H1 (cell line): Measurements from ENCODE around the gene XAB2. TPM values are rescaled to one million over a fixed set of nuclear protein-coding genes. Genes with fewer than 3 reads are reported as not detected.
A peak's percentile ranks its signal among the peaks of the same experiment; 100 is the strongest.

Experiments used
- CTCF ChIA-PET: fragments of 300-600 bp; sonication (Branson Sonifier 250); formaldehyde crosslinking; loops from one replicate; lab custom pipeline; 2021; ENCODE audit not compliant: partially characterized antibody; lab: Charles Lee
- POLR2A ChIA-PET: fragments of 300-600 bp; sonication (Branson Sonifier 250); formaldehyde crosslinking; loops from one replicate; lab custom pipeline; 2021; ENCODE audit warnings: inconsistent platforms; ENCODE audit not compliant: partially characterized antibody; lab: Charles Lee
- DNase-seq, 2 experiments: peaks; one replicate each; pipeline versions ENCODE4 v3.0.0 to v3.0.0-alpha.2; 2010 to 2022; ENCODE audit warnings: low spot score in 2 of 2, low read depth in 1 of 2, mixed read lengths in 1 of 2
- FAIRE-seq: peaks from 2 replicates; lab custom pipeline; 2011; peaks lifted over from hg19 to GRCh38; lab: Jason Lieb, UNC
- H2AFZ ChIP-seq: 2 replicates; pipeline ENCODE4 v1.8.1; 2012; ENCODE audit warnings: low read length, inconsistent platforms
- H2AK5ac ChIP-seq: 2 replicates; pipeline ENCODE4 v1.6.1; 2013; ENCODE audit warnings: low read depth, low read length
- H2BK120ac ChIP-seq: replicated peaks from 2 replicates; pipeline ENCODE3; 2013; ENCODE audit warnings: low read depth, low read length, inconsistent platforms
- H2BK12ac ChIP-seq: 2 replicates; pipeline ENCODE4 v1.6.1; 2013; ENCODE audit warnings: low read depth, low read length
- H2BK15ac ChIP-seq: 2 replicates; pipeline ENCODE4 v1.6.1; 2013; ENCODE audit warnings: low read length
- H2BK20ac ChIP-seq: 2 replicates; pipeline ENCODE4 v1.6.1; 2013; ENCODE audit warnings: low read length
- H2BK5ac ChIP-seq: 2 replicates; pipeline ENCODE4 v1.6.1; 2013; ENCODE audit warnings: low read depth, low read length
- H3K14ac ChIP-seq: 2 replicates; pipeline ENCODE4 v1.6.1; 2013; ENCODE audit warnings: inconsistent platforms; ENCODE audit not compliant: insufficient read length
- H3K18ac ChIP-seq: 2 replicates; pipeline ENCODE4 v1.6.1; 2013; ENCODE audit warnings: low read length; ENCODE audit errors: extremely low read depth
- H3K23ac ChIP-seq: 2 replicates; pipeline ENCODE4 v1.6.1; 2013; ENCODE audit warnings: inconsistent platforms; ENCODE audit not compliant: insufficient read length
- H3K23me2 ChIP-seq: 2 replicates; pipeline ENCODE4 v1.6.1; 2013; ENCODE audit warnings: low read depth, low read length
- H3K27ac ChIP-seq: 2 replicates; pipeline ENCODE4 v1.6.1; 2011; ENCODE audit warnings: low read depth, low read length, inconsistent platforms
- H3K27me3 ChIP-seq, 4 experiments: replicated peaks in 1 of 4; 1 replicate in 1 of 4; 2 replicates in 3 of 4; pipeline versions ENCODE4 v1.6.1 to v1.8.1; 2011 to 2013; ENCODE audit warnings: low read length in 3 of 4, mild to moderate bottlenecking in 3 of 4, inconsistent platforms in 2 of 4, mixed read lengths in 2 of 4, moderate library complexity in 1 of 4; ENCODE audit not compliant: control insufficient read depth in 3 of 4, insufficient read depth in 3 of 4; ENCODE audit errors: extremely low read depth in 1 of 4
- H3K36me3 ChIP-seq, 4 experiments: 2 replicates each; pipeline versions ENCODE4 v1.6.1 to v1.8.1; 2011 to 2013; ENCODE audit warnings: mild to moderate bottlenecking in 4 of 4, low read length in 3 of 4, moderate library complexity in 2 of 4, control low read depth in 1 of 4, inconsistent platforms in 1 of 4; ENCODE audit not compliant: insufficient read depth in 4 of 4, control insufficient read depth in 2 of 4
- H3K4ac ChIP-seq: replicated peaks from 2 replicates; pipeline ENCODE3; 2013; ENCODE audit warnings: low read length, low read depth, mixed read lengths, inconsistent platforms; ENCODE audit not compliant: insufficient read length
- H3K4me1 ChIP-seq, 4 experiments: replicated peaks in 1 of 4; 1 replicate in 1 of 4; 2 replicates in 3 of 4; pipeline versions ENCODE4 v1.6.1 to v1.8.1; 2011 to 2013; ENCODE audit warnings: low read length in 3 of 4, inconsistent platforms in 2 of 4, mixed read lengths in 1 of 4; ENCODE audit not compliant: insufficient read depth in 4 of 4, control insufficient read depth in 3 of 4
- H3K4me2 ChIP-seq, 2 experiments: 2 replicates each; pipeline versions ENCODE4 v1.6.1 to v1.8.1; 2011 to 2013; ENCODE audit warnings: low read depth in 2 of 2, low read length in 2 of 2, control low read depth in 1 of 2, inconsistent platforms in 1 of 2, mild to moderate bottlenecking in 1 of 2; ENCODE audit not compliant: insufficient read depth in 1 of 2
- H3K4me3 ChIP-seq, 4 experiments: fragments of 200-600, 300-600 bp in 1 of 4; sonication (generic), shearing (Covaris generic), sonication (Bioruptor Twin) in 1 of 4; 2 replicates each; pipeline versions ENCODE4 v1.5.1 to v1.8.1; 2011 to 2016; ENCODE audit warnings: low read length in 4 of 4, low read depth in 3 of 4, control low read depth in 2 of 4, inconsistent platforms in 2 of 4, mild to moderate bottlenecking in 2 of 4, mixed read lengths in 1 of 4, moderate library complexity in 1 of 4; ENCODE audit not compliant: insufficient read depth in 2 of 4; ENCODE audit errors: extremely low read depth in 1 of 4
- H3K56ac ChIP-seq: replicated peaks from 2 replicates; pipeline ENCODE3; 2013; ENCODE audit warnings: low read depth, mild to moderate bottlenecking, mixed read lengths, low read length, inconsistent platforms; ENCODE audit not compliant: insufficient read length
- H3K79me1 ChIP-seq: 2 replicates; pipeline ENCODE4 v1.6.1; 2013; ENCODE audit warnings: low read depth, low read length, control low read depth
- H3K79me2 ChIP-seq, 2 experiments: 2 replicates each; pipeline versions ENCODE4 v1.6.1 to v1.8.1; 2012 to 2013; ENCODE audit warnings: low read length in 2 of 2, mild to moderate bottlenecking in 2 of 2, inconsistent platforms in 1 of 2; ENCODE audit not compliant: insufficient read depth in 2 of 2, control insufficient read depth in 1 of 2
- H3K9ac ChIP-seq, 4 experiments: replicated peaks in 1 of 4; 1 replicate in 1 of 4; 2 replicates in 3 of 4; pipeline versions ENCODE4 v1.6.1 to v1.8.1; 2011 to 2013; ENCODE audit warnings: low read depth in 3 of 4, low read length in 3 of 4, control low read depth in 2 of 4, mild to moderate bottlenecking in 2 of 4, moderate library complexity in 2 of 4, inconsistent platforms in 1 of 4; ENCODE audit errors: extremely low read depth in 1 of 4
- H3K9me3 ChIP-seq, 2 experiments: 2 replicates each; pipeline versions ENCODE4 v1.6.1 to v1.8.1; 2012 to 2013; ENCODE audit warnings: mild to moderate bottlenecking in 2 of 2, moderate library complexity in 2 of 2, control low read depth in 1 of 2, inconsistent platforms in 1 of 2, low read depth in 1 of 2, low read length in 1 of 2, mixed read lengths in 1 of 2; ENCODE audit not compliant: insufficient read depth in 2 of 2
- H4K20me1 ChIP-seq, 2 experiments: replicated peaks in 1 of 2; 2 replicates each; pipeline versions ENCODE3 to v1.8.1; 2011 to 2013; ENCODE audit warnings: inconsistent platforms in 2 of 2, low read length in 2 of 2, mild to moderate bottlenecking in 1 of 2; ENCODE audit not compliant: insufficient read depth in 2 of 2, control insufficient read depth in 1 of 2
- H4K5ac ChIP-seq: 2 replicates; pipeline ENCODE4 v1.6.1; 2013; ENCODE audit warnings: low read length, low read depth, mixed read lengths, inconsistent platforms; ENCODE audit not compliant: insufficient read length
- H4K8ac ChIP-seq: 2 replicates; pipeline ENCODE4 v1.8.0; 2013; ENCODE audit warnings: mild to moderate bottlenecking, moderate library complexity, low read length, inconsistent platforms; ENCODE audit not compliant: insufficient read depth; ENCODE audit errors: extremely low read depth
- H4K91ac ChIP-seq: replicated peaks from 2 replicates; pipeline ENCODE3; 2013; ENCODE audit warnings: low read length, mixed read lengths, inconsistent platforms; ENCODE audit not compliant: insufficient read length
- ASH2L ChIP-seq: fragments of 200-600, 300-600 bp; sonication (generic); IDR thresholded peaks from one replicate; pipeline ENCODE4 v1.7.1; 2017; ENCODE audit warnings: low read length
- CBX5 ChIP-seq: fragments of 300-800, 300-1000 bp; sonication (generic); IDR thresholded peaks from 2 replicates; pipeline ENCODE4 v1.7.1; 2016; ENCODE audit warnings: antibody characterized with exemption, low read length, low read depth
- CHD1 ChIP-seq: IDR thresholded peaks from 2 replicates; pipeline ENCODE4 v1.6.1; 2012; ENCODE audit warnings: low read depth, low read length, improper control_type of control experiment
- CTBP2 ChIP-seq: IDR thresholded peaks from 2 replicates; pipeline ENCODE4 v1.7.0; 2011; ENCODE audit warnings: borderline replicate concordance, mild to moderate bottlenecking, moderate library complexity, mixed read lengths, low read length; ENCODE audit not compliant: insufficient read depth, insufficient read length
- GABPA ChIP-seq: IDR thresholded peaks from 2 replicates; pipeline ENCODE4 v1.6.1; 2011; ENCODE audit warnings: mild to moderate bottlenecking, low read length, moderate library complexity, borderline replicate concordance; ENCODE audit not compliant: insufficient read depth
- GTF2F1 ChIP-seq: IDR thresholded peaks from 2 replicates; pipeline ENCODE4 v1.6.1; 2012; ENCODE audit warnings: low read depth, low read length, improper control_type of control experiment, borderline replicate concordance
- KDM1A ChIP-seq: fragments of 200-600, 300-600 bp; sonication (generic); IDR thresholded peaks from 2 replicates; pipeline ENCODE4 v1.7.1; 2016; ENCODE audit warnings: mild to moderate bottlenecking, low read length, borderline replicate concordance
- POLR2AphosphoS5 ChIP-seq: IDR thresholded peaks from 2 replicates; pipeline ENCODE4 v1.6.1; 2011; ENCODE audit warnings: low read depth, low read length
- RFX5 ChIP-seq: IDR thresholded peaks from 2 replicates; pipeline ENCODE4 v1.6.1; 2011; ENCODE audit warnings: low read depth, low read length, improper control_type of control experiment, borderline replicate concordance
- RNF2 ChIP-seq: fragments of 200-900, 300-1000 bp; sonication (generic); IDR thresholded peaks from 2 replicates; pipeline ENCODE4 v1.7.1; 2016; ENCODE audit warnings: borderline replicate concordance, low read depth, mild to moderate bottlenecking, antibody characterized with exemption, low read length; ENCODE audit not compliant: poor library complexity, severe bottlenecking; ENCODE audit errors: missing control alignments
- SIRT6 ChIP-seq: IDR thresholded peaks from one replicate; pipeline ENCODE4 v1.7.1; 2012; ENCODE audit warnings: low read length, inconsistent platforms
- TEAD4 ChIP-seq: IDR thresholded peaks from 2 replicates; pipeline ENCODE4 v1.6.1; 2012; ENCODE audit warnings: low read depth, low read length, inconsistent platforms, mixed read lengths
- WGBS, 2 experiments: shearing (Covaris generic) in 1 of 2; methylation state at CpG; one replicate each; pipeline versions ENCODE4 v1.1.6 to v1.1.7; 2013 to 2015; ENCODE audit warnings: low lambda C conversion rate in 2 of 2, mixed read lengths in 2 of 2, inconsistent platforms in 1 of 2, low coverage in 1 of 2, missing lambda C conversion rate in 1 of 2; ENCODE audit not compliant: insufficient replicate concordance in 2 of 2, insufficient coverage in 1 of 2, insufficient read length in 1 of 2; ENCODE audit errors: extremely low coverage in 1 of 2, missing lambda C conversion rate in 1 of 2; 5-methylcytosine and 5-hydroxymethylcytosine counted together
- polyA plus RNA-seq, 7 experiments: library from polyadenylated mRNA; depleted of rRNA in 3 of 7; stranded (reverse) in 5 of 7; unstranded in 2 of 7; fragments of >200 nt in 5 of 7; fragments of 200-250 nt in 2 of 7; gene quantifications; 1 replicate in 5 of 7; 2 replicates in 1 of 7; 4 replicates in 1 of 7; pipeline versions ENCODE4 v1.2.1 to v1.2.3, GENCODE V29; 2011 to 2013; ENCODE audit warnings: missing spikeins in 2 of 7, mixed read lengths in 2 of 7
- total RNA-seq: library from RNA; stranded (reverse); fragmentation: NEBNext Ultra II Directional; extraction: Animal tissue kit (Norgen Biotek cat#: 25700); gene quantifications from 2 replicates; pipeline ENCODE4 v1.2.1, GENCODE V29; 2021

XAB2 gene
- total and polyA plus RNA-seq, 2 of the 8 experiments (the other 6 are each of a cell fraction or from before 2014, with no cell fraction given), result 48.2 to 49.4 TPM

DNA sequence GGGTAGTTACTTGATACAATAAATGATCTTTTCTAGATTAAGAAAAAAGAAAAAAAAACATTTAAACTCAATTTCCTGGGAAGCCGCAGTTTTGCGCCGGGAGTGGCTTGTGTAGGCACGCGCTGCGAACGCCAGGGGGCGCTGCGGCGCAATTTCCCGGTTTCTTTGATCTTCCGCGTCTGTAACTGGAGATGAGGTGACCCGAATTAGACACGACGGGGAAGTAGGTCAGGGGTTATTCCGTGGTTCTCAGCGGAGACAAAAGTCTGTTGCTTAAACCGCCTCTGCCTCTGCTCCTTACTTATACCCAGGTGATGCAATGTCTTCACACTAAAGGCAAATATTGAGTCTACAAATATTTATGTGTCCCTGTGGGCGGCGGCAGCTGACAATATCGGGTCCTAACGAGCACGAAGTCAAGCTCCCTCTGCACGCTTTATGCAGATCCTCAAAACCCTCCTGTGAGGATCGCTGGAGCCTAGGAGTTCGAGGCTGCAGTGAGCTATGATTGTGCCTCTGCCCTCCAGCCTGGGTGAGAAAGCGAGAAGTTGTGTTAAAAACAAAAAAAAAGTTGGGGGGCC is 22.8 kb upstream of the XAB2 start:
- H3K36me3 ChIP-seq, result 0 out of 8 replicates have a peak, but pooled peaks cover 0 to under 1% (median 0%) of the 10 kb centered on the region in 4 experiments
- H3K18ac ChIP-seq, result no peak overlapping the region
- peak; percentile 49 to 99 for DNase-seq
- H2BK15ac ChIP-seq, result no peak overlapping the region
- H2BK5ac ChIP-seq, result no peak overlapping the region
- no peak overlapping the region for H3K27ac ChIP-seq
- peaks cover 0 to 2% (median 0%) of the 10 kb centered on the region in 4 experiments; a peak in 4 of 7 replicates for H3K4me1 ChIP-seq
- no peak overlapping the region for H3K4ac ChIP-seq
- H3K4me3 ChIP-seq, result peak overlapping the region in 2 of 4 experiments; percentile 0 to 45; a peak in 2 of 8 replicates
- H3K56ac ChIP-seq, result no peak overlapping the region
- no peaks in the 10 kb centered on the region for H3K79me2 ChIP-seq
- 16% methylated on average over 28 of the region's 28 CpGs; no CpG with 5 or more reads in 1 of the 2 experiments for WGBS, 2 experiments
- H2BK12ac ChIP-seq, result no peak overlapping the region
- peaks cover 2 to 18% (median 6%) of the 10 kb centered on the region in 4 experiments for H3K27me3 ChIP-seq
- H2AFZ ChIP-seq, result 0 out of 2 replicates have a peak overlapping the region, but pooled peaks have one; percentile 62
- H3K14ac ChIP-seq, result no peak overlapping the region
- no peak overlapping the region for H4K8ac ChIP-seq
- ChIA-PET CTCF (interaction anchor here (0.6 to 3.1 kb wide), 20 partner anchors 9 to 503 kb away, joined by 3 to 13 read pairs (median 4); partner anchors contain the start of genes RETN, STXBP2 and TRAPPC5), POLR2A (interaction anchor here (1.6 kb wide), 1 partner anchor 11 kb away, joined by 7 read pairs; no protein-coding TSS in a partner anchor)
- H2AK5ac ChIP-seq, result no peak overlapping the region
- no peak overlapping the region for H2BK20ac ChIP-seq
- peak; percentile 74 for FAIRE-seq
- no peak overlapping the region for H4K91ac ChIP-seq
- 0 out of 2 replicates have a peak, but pooled peaks cover 2% of the 10 kb centered on the region for H3K23me2 ChIP-seq
- H3K23ac ChIP-seq, result no peak overlapping the region
- H3K79me1 ChIP-seq, result no peaks in the 10 kb centered on the region
- no peak overlapping the region for H3K9ac ChIP-seq
- no peak overlapping the region for H2BK120ac ChIP-seq
- H3K4me2 ChIP-seq, result peak overlapping the region; percentile 50 to 70
- H4K20me1 ChIP-seq, result peaks cover 0 to 1% of the 10 kb centered on the region in 2 experiments
- no peaks in the 10 kb centered on the region for H3K9me3 ChIP-seq
- no peak overlapping the region for H4K5ac ChIP-seq
- no peak for TF ChIP-seq KDM1A
- TF ChIP-seq GTF2F1, result no peak
- peak; percentile 54; the same call in 1 of the 2 replicates for TF ChIP-seq TEAD4
- TF ChIP-seq RFX5, result no peak
- TF ChIP-seq CBX5, result no peak
- no peak for TF ChIP-seq RNF2
- TF ChIP-seq CTBP2, result no peak
- no peak for TF ChIP-seq CHD1
- peak; percentile 21; the same call in 1 of the 2 replicates for TF ChIP-seq POLR2AphosphoS5
- peak; percentile 82 for TF ChIP-seq ASH2L
- TF ChIP-seq SIRT6, result no peak
- no peak for TF ChIP-seq GABPA
